HepG2 (cell line): ENCODE data around the gene ZFP69B. TPM values are rescaled to one million over a fixed set of nuclear protein-coding genes. Genes with fewer than 3 reads are reported as not detected.

Experiments used
- HES4 ChIP-seq: sonication (generic); formaldehyde crosslinking; IDR thresholded peaks from 2 replicates; pipeline ENCODE4 v1.9.0; 2021; ENCODE audit warnings: mild to moderate bottlenecking, missing genetic modification reagents, borderline replicate concordance
- MATR3 ChIP-seq: sonication (generic); formaldehyde crosslinking; IDR thresholded peaks from 2 replicates; pipeline ENCODE4 v1.4.0; 2020; ENCODE audit warnings: missing genetic modification reagents
- POLR2AphosphoS5 ChIP-seq: IDR thresholded peaks from 2 replicates; pipeline ENCODE4 v1.6.1; 2012; ENCODE audit warnings: low read depth, low read length
- ZNF850 ChIP-seq: sonication (generic); formaldehyde crosslinking; conservative IDR thresholded peaks from 2 replicates; pipeline ENCODE4 v1.9.0; 2021; ENCODE audit warnings: mild to moderate bottlenecking, missing genetic modification reagents
- ZSCAN30 ChIP-seq: sonication (generic); formaldehyde crosslinking; IDR thresholded peaks from 2 replicates; pipeline ENCODE4 v1.5.0; 2020; ENCODE audit warnings: mild to moderate bottlenecking, missing genetic modification reagents
- polyA plus RNA-seq, 8 experiments: library from polyadenylated mRNA; depleted of rRNA in 3 of 8; stranded (reverse) in 7 of 8; unstranded in 1 of 8; fragments of >200 nt; fragmentation: Illumina TruSeq in 4 of 8; extraction: Trizol in 4 of 8; gene quantifications; 2 replicates each; pipeline versions ENCODE4 v1.2.1 to v1.2.3, GENCODE V29; 2011 to 2016; ENCODE audit warnings: low read depth in 4 of 8, missing spikeins in 1 of 8, mixed read lengths in 1 of 8; ENCODE audit not compliant: insufficient read depth in 1 of 8
- total RNA-seq, 5 experiments: library from RNA; depleted of rRNA; stranded (reverse); fragments of >200 nt; fragmentation: Illumina TruSeq; extraction: Trizol; gene quantifications; 2 replicates each; pipeline ENCODE4 v1.2.3, GENCODE V29; 2016; ENCODE audit warnings: low read depth in 1 of 5
- TF ChIP-seq, protein P1 (sequence below): sonication (generic); formaldehyde crosslinking; IDR thresholded peaks from 2 replicates; pipeline ENCODE4 v1.5.0; 2020; ENCODE audit warnings: mild to moderate bottlenecking, missing genetic modification reagents
- TF ChIP-seq, protein P2 (sequence below): sonication (generic); formaldehyde crosslinking; IDR thresholded peaks from 2 replicates; pipeline ENCODE4 v1.4.0; 2020; ENCODE audit warnings: missing genetic modification reagents, borderline replicate concordance

Gene ZFP69B
- total and polyA plus RNA-seq, 2 of the 13 experiments (the other 11 are each of a cell fraction or from before 2014, with no cell fraction given) = 4.6 to 7.7 TPM

DNA sequence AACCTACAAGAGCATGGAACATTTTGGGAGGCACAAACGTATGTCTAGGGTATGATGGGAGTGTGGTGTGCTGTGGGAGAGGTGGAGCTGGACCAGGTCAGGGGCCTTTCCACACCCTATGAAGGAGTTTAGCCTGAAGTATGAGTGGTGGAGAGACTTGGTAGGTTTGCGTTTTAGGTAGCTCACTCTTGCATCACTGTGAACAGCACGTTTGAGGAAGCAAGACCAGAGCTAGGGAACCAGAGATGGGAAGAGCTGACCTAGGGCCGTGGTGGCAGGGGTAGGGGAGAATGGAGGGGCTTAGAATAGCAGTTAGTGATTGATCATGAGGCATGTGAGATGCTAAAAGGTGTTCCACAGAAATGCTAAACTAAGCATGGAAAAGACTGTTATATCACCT lies 25.1 kb upstream of the ZFP69B start (continued):
- TF ChIP-seq, protein P1, sequence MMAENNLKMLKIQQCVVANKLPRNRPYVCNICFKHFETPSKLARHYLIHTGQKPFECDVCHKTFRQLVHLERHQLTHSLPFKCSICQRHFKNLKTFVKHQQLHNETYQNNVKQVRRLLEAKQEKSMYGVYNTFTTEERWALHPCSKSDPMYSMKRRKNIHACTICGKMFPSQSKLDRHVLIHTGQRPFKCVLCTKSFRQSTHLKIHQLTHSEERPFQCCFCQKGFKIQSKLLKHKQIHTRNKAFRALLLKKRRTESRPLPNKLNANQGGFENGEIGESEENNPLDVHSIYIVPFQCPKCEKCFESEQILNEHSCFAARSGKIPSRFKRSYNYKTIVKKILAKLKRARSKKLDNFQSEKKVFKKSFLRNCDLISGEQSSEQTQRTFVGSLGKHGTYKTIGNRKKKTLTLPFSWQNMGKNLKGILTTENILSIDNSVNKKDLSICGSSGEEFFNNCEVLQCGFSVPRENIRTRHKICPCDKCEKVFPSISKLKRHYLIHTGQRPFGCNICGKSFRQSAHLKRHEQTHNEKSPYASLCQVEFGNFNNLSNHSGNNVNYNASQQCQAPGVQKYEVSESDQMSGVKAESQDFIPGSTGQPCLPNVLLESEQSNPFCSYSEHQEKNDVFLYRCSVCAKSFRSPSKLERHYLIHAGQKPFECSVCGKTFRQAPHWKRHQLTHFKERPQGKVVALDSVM (CRISPR knock-in tag) = no peak
- TF ChIP-seq ZNF850 (CRISPR knock-in tag) (no peak), POLR2AphosphoS5 (no peak), MATR3 (CRISPR knock-in tag) (no peak), ZSCAN30 (CRISPR knock-in tag) (no peak), HES4 (CRISPR knock-in tag) (no peak)
- TF ChIP-seq, protein P2, sequence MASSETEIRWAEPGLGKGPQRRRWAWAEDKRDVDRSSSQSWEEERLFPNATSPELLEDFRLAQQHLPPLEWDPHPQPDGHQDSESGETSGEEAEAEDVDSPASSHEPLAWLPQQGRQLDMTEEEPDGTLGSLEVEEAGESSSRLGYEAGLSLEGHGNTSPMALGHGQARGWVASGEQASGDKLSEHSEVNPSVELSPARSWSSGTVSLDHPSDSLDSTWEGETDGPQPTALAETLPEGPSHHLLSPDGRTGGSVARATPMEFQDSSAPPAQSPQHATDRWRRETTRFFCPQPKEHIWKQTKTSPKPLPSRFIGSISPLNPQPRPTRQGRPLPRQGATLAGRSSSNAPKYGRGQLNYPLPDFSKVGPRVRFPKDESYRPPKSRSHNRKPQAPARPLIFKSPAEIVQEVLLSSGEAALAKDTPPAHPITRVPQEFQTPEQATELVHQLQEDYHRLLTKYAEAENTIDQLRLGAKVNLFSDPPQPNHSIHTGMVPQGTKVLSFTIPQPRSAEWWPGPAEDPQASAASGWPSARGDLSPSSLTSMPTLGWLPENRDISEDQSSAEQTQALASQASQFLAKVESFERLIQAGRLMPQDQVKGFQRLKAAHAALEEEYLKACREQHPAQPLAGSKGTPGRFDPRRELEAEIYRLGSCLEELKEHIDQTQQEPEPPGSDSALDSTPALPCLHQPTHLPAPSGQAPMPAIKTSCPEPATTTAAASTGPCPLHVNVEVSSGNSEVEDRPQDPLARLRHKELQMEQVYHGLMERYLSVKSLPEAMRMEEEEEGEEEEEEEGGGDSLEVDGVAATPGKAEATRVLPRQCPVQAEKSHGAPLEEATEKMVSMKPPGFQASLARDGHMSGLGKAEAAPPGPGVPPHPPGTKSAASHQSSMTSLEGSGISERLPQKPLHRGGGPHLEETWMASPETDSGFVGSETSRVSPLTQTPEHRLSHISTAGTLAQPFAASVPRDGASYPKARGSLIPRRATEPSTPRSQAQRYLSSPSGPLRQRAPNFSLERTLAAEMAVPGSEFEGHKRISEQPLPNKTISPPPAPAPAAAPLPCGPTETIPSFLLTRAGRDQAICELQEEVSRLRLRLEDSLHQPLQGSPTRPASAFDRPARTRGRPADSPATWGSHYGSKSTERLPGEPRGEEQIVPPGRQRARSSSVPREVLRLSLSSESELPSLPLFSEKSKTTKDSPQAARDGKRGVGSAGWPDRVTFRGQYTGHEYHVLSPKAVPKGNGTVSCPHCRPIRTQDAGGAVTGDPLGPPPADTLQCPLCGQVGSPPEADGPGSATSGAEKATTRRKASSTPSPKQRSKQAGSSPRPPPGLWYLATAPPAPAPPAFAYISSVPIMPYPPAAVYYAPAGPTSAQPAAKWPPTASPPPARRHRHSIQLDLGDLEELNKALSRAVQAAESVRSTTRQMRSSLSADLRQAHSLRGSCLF (CRISPR knock-in tag) = no peak
- TF ChIP-seq, all 625 proteins: peak for 0
